Keratinocyte (primary cell): Measurements from ENCODE around the gene BRD7. TPM values are rescaled to one million over a fixed set of nuclear protein-coding genes. Genes with fewer than 3 reads are reported as not detected.

Experiments used
- DNase-seq: peaks from one replicate; pipeline ENCODE4 v3.0.0-alpha.2; 2011; ENCODE audit warnings: low read depth, missing footprints, low spot score
- FAIRE-seq: peaks from 2 replicates; lab custom pipeline; 2011; peaks lifted over from hg19 to GRCh38; lab: Jason Lieb, UNC
- H2AFZ ChIP-seq: 2 replicates; pipeline ENCODE4 v1.6.0; 2012; ENCODE audit warnings: low read length, control low read depth, inconsistent platforms; ENCODE audit not compliant: control insufficient read depth
- H3K27ac ChIP-seq: 2 replicates; pipeline ENCODE4 v1.5.1; 2011; ENCODE audit warnings: low read length; ENCODE audit not compliant: control insufficient read depth, insufficient read depth
- H3K27me3 ChIP-seq: 3 replicates; pipeline ENCODE4 v1.6.0; 2011; ENCODE audit warnings: low read length; ENCODE audit not compliant: control insufficient read depth, insufficient read depth; ENCODE audit errors: extremely low read depth
- H3K36me3 ChIP-seq, 2 experiments: 2 replicates in 1 of 2; 3 replicates in 1 of 2; pipeline ENCODE4 v1.5.1; 2011; ENCODE audit warnings: low read length in 2 of 2, mild to moderate bottlenecking in 1 of 2; ENCODE audit not compliant: control insufficient read depth in 2 of 2, insufficient read depth in 2 of 2; ENCODE audit errors: extremely low read depth in 1 of 2
- H3K4me1 ChIP-seq: 3 replicates; pipeline ENCODE4 v1.5.1; 2011; ENCODE audit warnings: low read length; ENCODE audit not compliant: control insufficient read depth, insufficient read depth; ENCODE audit errors: extremely low read depth
- H3K4me2 ChIP-seq: 3 replicates; pipeline ENCODE4 v1.6.0; 2011; ENCODE audit warnings: low read depth, low read length; ENCODE audit not compliant: control insufficient read depth, insufficient read depth; ENCODE audit errors: extremely low read depth
- H3K4me3 ChIP-seq, 3 experiments: fragments of 200-600 bp in 1 of 3; sonication (generic) in 1 of 3; 2 replicates in 2 of 3; 3 replicates in 1 of 3; pipeline ENCODE4 v1.5.1; 2011 to 2016; ENCODE audit warnings: low read length in 3 of 3, mild to moderate bottlenecking in 3 of 3, control low read depth in 2 of 3, inconsistent platforms in 1 of 3, low read depth in 1 of 3, mixed read lengths in 1 of 3, mixed run types in 1 of 3, moderate library complexity in 1 of 3; ENCODE audit not compliant: control insufficient read depth in 2 of 3, insufficient read depth in 2 of 3; ENCODE audit errors: extremely low read depth in 1 of 3
- H3K79me2 ChIP-seq: 2 replicates; pipeline ENCODE4 v1.6.0; 2012; ENCODE audit warnings: low read length; ENCODE audit not compliant: control insufficient read depth, insufficient read depth
- H3K9ac ChIP-seq: 3 replicates; pipeline ENCODE4 v1.6.0; 2011; ENCODE audit warnings: low read length; ENCODE audit not compliant: control insufficient read depth, insufficient read depth; ENCODE audit errors: extremely low read depth
- H3K9me1 ChIP-seq: 3 replicates; pipeline ENCODE4 v1.6.0; 2011; ENCODE audit warnings: low read length; ENCODE audit not compliant: control insufficient read depth, insufficient read depth; ENCODE audit errors: extremely low read depth
- H3K9me3 ChIP-seq: 2 replicates; pipeline ENCODE4 v1.5.1; 2012; ENCODE audit warnings: low read depth, low read length; ENCODE audit not compliant: control insufficient read depth
- H4K20me1 ChIP-seq: 3 replicates; pipeline ENCODE4 v1.6.0; 2011; ENCODE audit warnings: low read length; ENCODE audit not compliant: control insufficient read depth, insufficient read depth; ENCODE audit errors: extremely low read depth
- EZH2 ChIP-seq: IDR thresholded peaks from one replicate; pipeline ENCODE4 v1.6.1; 2012; ENCODE audit warnings: inconsistent platforms, mild to moderate bottlenecking, low read length, moderate library complexity
- dilution Hi-C: fragments of 300-500 bp; cut with MboI; formaldehyde crosslinking; loops from one replicate; pipeline ENCODE4 v1.7.0; 2020; ENCODE audit warnings: low sequenced_read_pairs; ENCODE audit not compliant: extremely low pct_ligation_motif_present
- polyA plus RNA-seq, 5 experiments: library from polyadenylated mRNA; depleted of rRNA in 3 of 5; stranded (reverse) in 3 of 5; stranded (forward) in 1 of 5; unstranded in 1 of 5; fragments of >200 nt; gene quantifications; 1 replicate in 1 of 5; 2 replicates in 3 of 5; 3 replicates in 1 of 5; pipeline versions ENCODE4 v1.2.1 to v1.2.3, GENCODE V29; 2011 to 2012; ENCODE audit warnings: missing spikeins in 2 of 5, low read depth in 1 of 5, low replicate concordance in 1 of 5
- TF ChIP-seq, protein P1 (sequence below), 3 experiments: IDR thresholded peaks in 1 of 3; conservative IDR thresholded peaks in 1 of 3; optimal IDR thresholded peaks in 1 of 3; 2 replicates in 2 of 3; 3 replicates in 1 of 3; pipeline versions ENCODE3 to v1.5.1; 2011; ENCODE audit warnings: low read length in 3 of 3, mild to moderate bottlenecking in 3 of 3, moderate library complexity in 2 of 3, control low read depth in 1 of 3, inconsistent platforms in 1 of 3; ENCODE audit not compliant: insufficient read depth in 2 of 3; ENCODE audit errors: extremely low read depth in 1 of 3

The BRD7 gene
- polyA plus RNA-seq, 1 donor (not counting 4 experiments of a cell fraction or from before 2014, with no cell fraction given) = 66.6 TPM

DNA sequence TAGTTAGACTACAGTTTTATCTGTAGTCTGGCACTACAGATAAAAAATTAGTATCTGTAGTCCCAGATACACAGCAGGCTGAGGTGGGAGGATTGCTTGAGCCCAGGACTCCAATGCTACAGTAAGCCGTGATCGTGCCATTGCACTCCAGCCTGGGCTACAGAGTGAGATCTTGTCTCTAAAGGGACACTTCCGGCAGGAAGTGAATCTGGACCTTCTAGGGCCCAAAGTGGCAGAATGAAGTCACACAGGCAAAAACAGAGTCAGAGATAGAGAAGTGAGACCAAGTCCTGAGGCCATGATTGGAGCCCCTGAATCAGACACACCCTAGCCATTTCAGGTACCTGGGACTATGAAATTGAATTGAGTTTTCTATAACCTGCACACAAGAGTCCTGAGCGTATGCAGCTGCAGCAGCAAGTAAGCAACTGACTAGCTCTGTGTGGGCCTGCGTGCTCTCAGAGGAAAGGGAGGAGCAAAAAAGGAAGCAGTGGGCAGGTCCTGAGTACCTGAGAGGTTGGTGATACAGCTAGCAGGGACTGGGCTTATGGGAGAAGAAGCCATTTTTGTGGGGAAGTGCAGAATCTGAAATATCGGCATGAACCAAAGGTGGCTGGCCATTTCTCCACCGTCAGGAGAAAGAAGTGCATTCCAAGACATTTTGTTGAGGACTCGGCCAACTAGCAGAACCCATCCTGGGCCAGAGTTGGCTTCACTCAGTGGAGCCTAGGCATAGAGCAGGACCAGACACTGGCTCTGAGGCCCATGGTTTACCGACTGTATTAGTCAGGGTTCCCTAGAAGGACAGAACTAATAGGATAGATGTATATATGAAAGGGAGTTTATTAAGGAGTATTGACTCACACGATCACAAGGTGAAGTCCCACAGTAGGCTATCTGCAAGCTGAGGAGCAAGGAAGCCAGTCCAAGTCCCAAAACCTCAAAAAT lies 27.2 kb upstream of the BRD7 start:
- H3K27me3 ChIP-seq = no peaks in the 10 kb centered on the region
- H3K4me3 ChIP-seq = peak overlapping the region; percentile 1 to 48 (median 38)
- TF ChIP-seq, protein P1, sequence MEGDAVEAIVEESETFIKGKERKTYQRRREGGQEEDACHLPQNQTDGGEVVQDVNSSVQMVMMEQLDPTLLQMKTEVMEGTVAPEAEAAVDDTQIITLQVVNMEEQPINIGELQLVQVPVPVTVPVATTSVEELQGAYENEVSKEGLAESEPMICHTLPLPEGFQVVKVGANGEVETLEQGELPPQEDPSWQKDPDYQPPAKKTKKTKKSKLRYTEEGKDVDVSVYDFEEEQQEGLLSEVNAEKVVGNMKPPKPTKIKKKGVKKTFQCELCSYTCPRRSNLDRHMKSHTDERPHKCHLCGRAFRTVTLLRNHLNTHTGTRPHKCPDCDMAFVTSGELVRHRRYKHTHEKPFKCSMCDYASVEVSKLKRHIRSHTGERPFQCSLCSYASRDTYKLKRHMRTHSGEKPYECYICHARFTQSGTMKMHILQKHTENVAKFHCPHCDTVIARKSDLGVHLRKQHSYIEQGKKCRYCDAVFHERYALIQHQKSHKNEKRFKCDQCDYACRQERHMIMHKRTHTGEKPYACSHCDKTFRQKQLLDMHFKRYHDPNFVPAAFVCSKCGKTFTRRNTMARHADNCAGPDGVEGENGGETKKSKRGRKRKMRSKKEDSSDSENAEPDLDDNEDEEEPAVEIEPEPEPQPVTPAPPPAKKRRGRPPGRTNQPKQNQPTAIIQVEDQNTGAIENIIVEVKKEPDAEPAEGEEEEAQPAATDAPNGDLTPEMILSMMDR (optimal IDR thresholded peaks at IDR 0.05 in 1 of 3, IDR thresholded peaks at IDR 0.05 in 1 of 3, conservative IDR thresholded peaks at IDR 0.05 in 1 of 3; ENCODE audit: extremely low read depth in 1 of 3, insufficient read depth in 2 of 3, low read length in 3 of 3) = no peak
- TF ChIP-seq EZH2 = no peak
- H2AFZ ChIP-seq = peak overlapping the region; percentile 50
- H3K4me1 ChIP-seq = peaks cover 19% of the 10 kb centered on the region
- DNase-seq = peak; percentile 50
- dilution Hi-C loops = no loop called here
- H3K9ac ChIP-seq = peak overlapping the region; percentile 44
- H3K27ac ChIP-seq = peak overlapping the region; percentile 94
- no peaks in the 10 kb centered on the region for H3K9me3 ChIP-seq
- no peaks in the 10 kb centered on the region for H3K79me2 ChIP-seq
- no peaks in the 10 kb centered on the region for H3K9me1 ChIP-seq
- FAIRE-seq = peak; percentile 82
- peak overlapping the region; percentile 58 for H3K4me2 ChIP-seq
- no peaks in the 10 kb centered on the region for H3K36me3 ChIP-seq
- no peaks in the 10 kb centered on the region for H4K20me1 ChIP-seq

DNA sequence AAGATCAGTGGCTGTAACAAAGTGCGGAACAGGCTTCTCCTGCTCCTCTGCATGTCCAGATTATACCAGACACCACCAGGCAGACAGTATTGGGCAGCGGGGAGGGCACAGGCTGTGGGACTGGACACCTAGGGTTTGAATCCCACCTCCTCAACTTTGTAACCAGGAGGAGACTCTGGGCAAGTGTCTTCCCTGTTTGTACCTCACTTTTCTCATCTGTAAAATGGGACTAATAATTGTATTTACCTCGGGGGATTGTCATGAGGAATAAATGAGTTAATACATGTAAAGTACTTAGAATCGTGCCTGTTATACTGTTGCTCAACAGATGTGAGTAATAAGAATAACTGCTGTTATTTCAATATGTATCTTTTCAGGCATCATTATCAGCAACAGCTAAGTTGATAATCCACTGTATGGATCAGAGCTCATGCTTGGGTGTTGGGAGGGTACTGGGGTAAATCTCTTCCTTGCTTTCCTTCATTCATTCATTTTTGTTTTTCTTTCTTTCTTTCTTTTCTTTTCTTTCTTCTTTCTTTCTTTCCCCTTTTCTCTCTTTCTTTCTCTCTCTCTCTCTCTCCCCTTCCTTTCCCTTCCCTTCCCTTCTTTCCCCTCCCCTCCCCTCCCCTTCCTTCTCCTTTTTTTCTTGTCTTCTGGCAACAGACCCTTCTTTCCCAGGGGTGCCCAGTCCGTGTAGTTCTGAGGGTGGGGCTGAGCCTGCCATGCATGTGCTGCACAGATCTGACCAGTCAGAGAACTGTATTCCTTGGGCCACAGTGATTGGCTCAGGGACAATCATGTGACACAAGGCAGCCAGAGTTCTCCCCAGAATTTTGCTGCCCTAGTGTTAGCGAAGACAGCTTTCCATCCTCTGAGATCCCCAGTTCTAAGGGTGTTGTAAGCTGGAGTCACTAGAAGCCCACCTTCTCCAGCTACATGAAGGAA lies 25.3 kb upstream of the BRD7 start:
- TF ChIP-seq, protein P1 (optimal IDR thresholded peaks at IDR 0.05 in 1 of 3, IDR thresholded peaks at IDR 0.05 in 1 of 3, conservative IDR thresholded peaks at IDR 0.05 in 1 of 3; ENCODE audit: extremely low read depth in 1 of 3, insufficient read depth in 2 of 3, low read length in 3 of 3) = no peak
- no peak for TF ChIP-seq EZH2
- no peaks in the 10 kb centered on the region for H3K27me3 ChIP-seq
- H3K9me3 ChIP-seq = no peaks in the 10 kb centered on the region
- H3K9me1 ChIP-seq = no peaks in the 10 kb centered on the region
- no peaks in the 10 kb centered on the region for H4K20me1 ChIP-seq
- no peak overlapping the region for H2AFZ ChIP-seq
- H3K27ac ChIP-seq = no peak overlapping the region
- H3K79me2 ChIP-seq = no peaks in the 10 kb centered on the region
- no peak overlapping the region for H3K4me2 ChIP-seq
- peaks cover 19% of the 10 kb centered on the region for H3K4me1 ChIP-seq
- no peak overlapping the region for H3K9ac ChIP-seq
- FAIRE-seq = no peak
- no peaks in the 10 kb centered on the region for H3K36me3 ChIP-seq
- dilution Hi-C loops = no loop called here
- no peak overlapping the region for H3K4me3 ChIP-seq
- DNase-seq = no peak
